ENCODE data around the gene ESPN.

DNA sequence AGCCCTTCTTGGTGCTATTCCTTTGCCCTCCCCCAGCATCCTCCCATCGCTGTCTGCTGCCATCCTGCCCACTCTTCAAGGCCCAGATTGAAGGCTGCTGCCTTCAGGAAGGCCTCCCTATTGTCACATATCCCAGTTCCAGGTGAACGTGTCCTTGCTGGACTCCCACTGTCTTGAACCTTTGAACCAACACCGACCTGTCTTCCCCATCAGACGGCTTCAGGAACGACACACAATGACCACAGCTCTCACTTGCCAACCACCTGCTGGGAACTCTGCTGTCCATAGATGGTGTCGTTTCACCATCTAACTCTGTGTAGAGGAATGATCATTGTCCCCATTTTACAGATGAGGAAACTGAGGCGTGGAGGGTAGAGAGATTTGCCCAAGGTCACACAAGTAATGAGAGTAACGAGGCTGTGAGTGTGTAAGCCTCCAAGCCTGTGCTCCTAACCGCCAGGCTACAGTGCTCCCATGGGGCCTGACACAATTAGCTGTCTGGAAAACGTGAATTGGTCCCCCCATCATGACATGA is 76.8 kb downstream of the ESPN start:
- TF ChIP-seq EZH2 (IDR thresholded peaks at IDR 0.05; ENCODE audit: borderline replicate concordance) (no peak), CTCF (IDR thresholded peaks at IDR 0.05; ENCODE audit: poor library complexity) (no peak), EZH2phosphoT487 (IDR thresholded peaks at IDR 0.05; ENCODE audit: low read depth, severe bottlenecking, unreplicated experiment) (no peak)
